MM.1S (cell line): ENCODE measurements around the gene MRPL42.

Experiments
- CTCF ChIP-seq: fragments of 300-600 bp; sonication (generic); IDR thresholded peaks from 2 replicates; pipeline ENCODE4 v1.5.1; 2016; ENCODE audit warnings: antibody characterized with exemption, low read length, mixed read lengths
- EZH2 ChIP-seq: fragments of 300-600 bp; sonication (generic); optimal IDR thresholded peaks from 2 replicates; pipeline ENCODE3; 2017; ENCODE audit warnings: low read depth, mild to moderate bottlenecking, antibody characterized with exemption, low read length, mixed read lengths
- EZH2phosphoT487 ChIP-seq: fragments of 300-600 bp; sonication (generic); IDR thresholded peaks from 2 replicates; pipeline ENCODE4 v1.6.1; 2018; ENCODE audit warnings: antibody characterized with exemption, low read length

GRCh38 chr12:93430280-93430679 lies 37.0 kb upstream of the MRPL42 start:
- TF ChIP-seq EZH2 (no peak), CTCF (no peak), EZH2phosphoT487 (no peak)
